ENCODE measurements around the gene OSBPL5. TPM values are rescaled to one million over a fixed set of nuclear protein-coding genes. Genes with fewer than 3 reads are reported as not detected.

Gene OSBPL5
- total RNA-seq, 1 experiment from 2014 or later, result 28.4 TPM

DNA sequence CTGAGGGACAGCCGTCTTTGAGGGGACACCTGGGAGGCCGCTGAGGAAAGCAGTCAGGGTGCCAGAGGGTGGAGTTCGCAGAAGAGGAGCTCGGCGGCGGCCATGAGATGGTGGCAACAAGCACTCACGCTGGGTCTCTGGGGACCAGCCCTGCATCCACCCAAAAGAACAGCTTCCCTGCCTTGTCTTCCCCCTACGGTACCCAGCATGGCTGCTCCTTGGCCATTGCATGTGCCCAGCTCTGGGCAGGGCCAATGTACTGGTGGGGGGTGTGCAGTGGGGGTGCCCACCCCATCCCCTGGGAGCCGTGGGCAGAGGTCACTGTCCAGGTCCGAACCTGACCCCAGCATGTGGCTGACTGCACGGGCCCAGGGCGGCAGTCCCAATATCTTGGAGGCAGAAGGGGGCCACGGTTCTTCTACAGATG, 42.3 kb downstream of the OSBPL5 start:
- Histone ChIP-seq H3K4me1 (ENCODE audit: insufficient read depth, low read length, poor library complexity, severe bottlenecking) (no peaks in the 10 kb centered on the region), H3K27ac (ENCODE audit: low read depth, low read length, poor library complexity, severe bottlenecking) (no peak overlapping the region), H3K9me3 (ENCODE audit: low read depth, low read length, poor library complexity, severe bottlenecking) (no peaks in the 10 kb centered on the region), H3K27me3 (replicated peaks; ENCODE audit: insufficient read depth, low read depth, low read length, poor library complexity) (no peaks in the 10 kb centered on the region), H3K36me3 (ENCODE audit: insufficient read depth, low read length, poor library complexity, severe bottlenecking) (peaks cover 4% of the 10 kb centered on the region), H3K4me3 (ENCODE audit: low read depth, low read length, poor library complexity, severe bottlenecking) (no peak overlapping the region)
- no TSS peak for BruUV-seq (replicated peaks)
- intact Hi-C loops (cut with micrococcal nuclease; ENCODE audit: unreplicated experiment), result no loop called here
- DNase-seq (ENCODE audit: low spot score), result no peak
- POLR2A ChIA-PET (ENCODE audit: low non-redundant PET), result no interaction called here
- TF ChIP-seq CTCF (conservative IDR thresholded peaks at IDR 0.05; ENCODE audit: low read depth, low read length) (no peak), EZH2 (IDR thresholded peaks at IDR 0.05; ENCODE audit: borderline replicate concordance, low read depth, low read length, poor library complexity, severe bottlenecking) (no peak)
- CTCF ChIA-PET, result no interaction called here

- no peak overlapping the region for H3K27ac ChIP-seq (ENCODE audit: low read depth, low read length, poor library complexity, severe bottlenecking)
- no peak for DNase-seq (ENCODE audit: low spot score)
- no peaks in the 10 kb centered on the region for H3K27me3 ChIP-seq (replicated peaks; ENCODE audit: insufficient read depth, low read depth, low read length, poor library complexity)
- no peaks in the 10 kb centered on the region for H3K9me3 ChIP-seq (ENCODE audit: low read depth, low read length, poor library complexity, severe bottlenecking)
- H3K4me3 ChIP-seq (ENCODE audit: low read depth, low read length, poor library complexity, severe bottlenecking), result no peak overlapping the region
- no TSS peak for BruUV-seq (replicated peaks)
- intact Hi-C loops (cut with micrococcal nuclease; ENCODE audit: unreplicated experiment), result no loop called here
- no peak for TF ChIP-seq CTCF (conservative IDR thresholded peaks at IDR 0.05; ENCODE audit: low read depth, low read length)
- no peak for TF ChIP-seq EZH2 (IDR thresholded peaks at IDR 0.05; ENCODE audit: borderline replicate concordance, low read depth, low read length, poor library complexity, severe bottlenecking)
- no peaks in the 10 kb centered on the region for H3K4me1 ChIP-seq (ENCODE audit: insufficient read depth, low read length, poor library complexity, severe bottlenecking)
- ChIA-PET POLR2A (ENCODE audit: low non-redundant PET) (no interaction called here), CTCF (no interaction called here)
- peaks cover 4% of the 10 kb centered on the region for H3K36me3 ChIP-seq (ENCODE audit: insufficient read depth, low read length, poor library complexity, severe bottlenecking)
Measured at GRCh38 chr11:3121931-3122774, 43.0 kb downstream of the OSBPL5 start.

DNA sequence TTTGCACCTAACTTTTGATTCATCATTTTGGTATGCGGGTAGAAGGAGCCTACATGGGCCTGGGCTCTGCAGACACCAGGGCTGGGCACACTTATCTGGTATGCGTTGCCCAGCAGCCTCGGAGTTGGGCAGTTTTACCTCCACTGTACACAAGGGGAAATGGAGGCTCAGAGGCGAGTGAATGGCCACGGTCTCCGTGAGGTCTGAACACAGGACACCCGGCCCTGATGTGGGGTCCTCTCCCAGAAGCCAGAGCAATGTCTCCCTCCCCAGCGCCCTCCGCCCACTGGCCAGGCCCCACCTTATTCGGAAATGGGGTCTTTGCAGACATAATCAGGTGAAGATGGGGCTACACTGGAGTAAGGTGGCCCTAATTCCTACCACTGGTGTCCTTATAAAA, 43.7 kb downstream of the OSBPL5 start:
- no peak for TF ChIP-seq EZH2 (IDR thresholded peaks at IDR 0.05; ENCODE audit: borderline replicate concordance, low read depth, low read length, poor library complexity, severe bottlenecking)
- no peak for TF ChIP-seq CTCF (conservative IDR thresholded peaks at IDR 0.05; ENCODE audit: low read depth, low read length)

More for the DNA sequence above, 43.7 kb downstream of the OSBPL5 start:
- Histone ChIP-seq H3K4me1 (ENCODE audit: insufficient read depth, low read length, poor library complexity, severe bottlenecking) (no peaks in the 10 kb centered on the region), H3K36me3 (ENCODE audit: insufficient read depth, low read length, poor library complexity, severe bottlenecking) (peaks cover 4% of the 10 kb centered on the region), H3K27ac (ENCODE audit: low read depth, low read length, poor library complexity, severe bottlenecking) (no peak overlapping the region), H3K4me3 (ENCODE audit: low read depth, low read length, poor library complexity, severe bottlenecking) (no peak overlapping the region), H3K9me3 (ENCODE audit: low read depth, low read length, poor library complexity, severe bottlenecking) (no peaks in the 10 kb centered on the region), H3K27me3 (replicated peaks; ENCODE audit: insufficient read depth, low read depth, low read length, poor library complexity) (no peaks in the 10 kb centered on the region)
- no TSS peak for BruUV-seq (replicated peaks)
- intact Hi-C loops (cut with micrococcal nuclease; ENCODE audit: unreplicated experiment), result no loop called here
- DNase-seq (ENCODE audit: low spot score), result no peak
- CTCF ChIA-PET, result no interaction called here
- POLR2A ChIA-PET (ENCODE audit: low non-redundant PET), result no interaction called here
